GM13976 (cell line): ENCODE results near the gene PLXNA3.

Experiments
- DNase-seq: peaks from one replicate; pipeline ENCODE4 v3.0.0; 2012; ENCODE audit warnings: low spot score
- CTCF ChIP-seq: IDR thresholded peaks from 2 replicates; pipeline ENCODE4 v1.5.1; 2012; ENCODE audit warnings: borderline replicate concordance, mild to moderate bottlenecking; ENCODE audit not compliant: insufficient read depth; ENCODE audit errors: extremely low read depth, missing control alignments, control extremely low read depth
- in situ Hi-C: fragments of 300-500 bp; cut with MboI; formaldehyde crosslinking; loops from one replicate; pipeline ENCODE4 v1.12.0; 2022; ENCODE audit warnings: low sequenced_read_pairs, mixed read lengths, inconsistent platforms; ENCODE audit not compliant: unreplicated experiment

The PLXNA3 gene

GRCh38 chrX:154444755-154445246 is 13.3 kb upstream of the PLXNA3 start:
- DNase-seq, result no peak
- in situ Hi-C loops, result no loop called here
- no peak for TF ChIP-seq CTCF

- DNase-seq, result no peak
Measured at GRCh38 chrX:154445776-154446175, 12.3 kb upstream of the PLXNA3 start.

GRCh38 chrX:154446430-154446829 is 11.7 kb upstream of the PLXNA3 start:
- in situ Hi-C loops, result no loop called here
- DNase-seq, result no peak
- no peak for TF ChIP-seq CTCF

More at GRCh38 chrX:154445776-154446175, 12.3 kb upstream of the PLXNA3 start:
- TF ChIP-seq CTCF, result no peak
- in situ Hi-C loops, result no loop called here

GRCh38 chrX:154448484-154448883 is 9.6 kb upstream of the PLXNA3 start:
- no peak for DNase-seq
- no peak for TF ChIP-seq CTCF
- in situ Hi-C loops, result no loop called here

- TF ChIP-seq CTCF, result no peak
- no peak for DNase-seq
- in situ Hi-C loops, result no loop called here
Measured at GRCh38 chrX:154449618-154450017, 8.5 kb upstream of the PLXNA3 start.

GRCh38 chrX:154450312-154450711 is 7.8 kb upstream of the PLXNA3 start:
- no peak for DNase-seq
- no peak for TF ChIP-seq CTCF
- in situ Hi-C loops, result no loop called here

GRCh38 chrX:154452823-154453222 is 5.3 kb upstream of the PLXNA3 start:
- TF ChIP-seq CTCF, result no peak
- no peak for DNase-seq
- in situ Hi-C loops, result no loop called here
